GM21723 (cell line): Measurements from ENCODE around the gene STAB2.

Source experiments
- ATAC-seq: cut with Tn5 transposase; IDR thresholded peaks from one replicate; pipeline ENCODE4 v1.9.1; 2021; ENCODE audit warnings: mild to moderate bottlenecking, moderate library complexity; ENCODE audit not compliant: unreplicated experiment

The STAB2 gene

GRCh38 chr12:103778781-103779180 is 191.7 kb downstream of the STAB2 start:
- ATAC-seq: no peak

GRCh38 chr12:103779410-103780092 is 192.5 kb downstream of the STAB2 start:
- ATAC-seq: no peak

GRCh38 chr12:103780093-103780440 is 193.0 kb downstream of the STAB2 start:
- ATAC-seq: no peak

- no peak for ATAC-seq
These were observed 193.9 kb downstream of the STAB2 start for GRCh38 chr12:103780992-103781391.

GRCh38 chr12:103782399-103782798 is 195.3 kb downstream of the STAB2 start:
- no peak for ATAC-seq

- no peak for ATAC-seq
These were observed 196.9 kb downstream of the STAB2 start for GRCh38 chr12:103783744-103784664.

- ATAC-seq: no peak
These were observed 198.4 kb downstream of the STAB2 start for GRCh38 chr12:103785243-103786031.

- no peak for ATAC-seq
These were observed 199.1 kb downstream of the STAB2 start for GRCh38 chr12:103786201-103786600.

GRCh38 chr12:103791350-103791920 is 204.4 kb downstream of the STAB2 start:
- no peak for ATAC-seq

GRCh38 chr12:103793046-103793445 is 206.0 kb downstream of the STAB2 start:
- ATAC-seq: no peak

GRCh38 chr12:103793512-103794045 is 206.5 kb downstream of the STAB2 start:
- no peak for ATAC-seq

GRCh38 chr12:103794309-103795213 is 207.5 kb downstream of the STAB2 start:
- no peak for ATAC-seq

- ATAC-seq: no peak
These were observed 211.5 kb downstream of the STAB2 start for GRCh38 chr12:103798586-103798985.

- ATAC-seq: no peak
These were observed 212.4 kb downstream of the STAB2 start for GRCh38 chr12:103799504-103799856.

GRCh38 chr12:103799857-103800771 is 213.0 kb downstream of the STAB2 start:
- no peak for ATAC-seq

GRCh38 chr12:103801709-103802585 is 214.9 kb downstream of the STAB2 start:
- no peak for ATAC-seq

GRCh38 chr12:103802586-103802886 is 215.5 kb downstream of the STAB2 start:
- no peak for ATAC-seq

GRCh38 chr12:103803847-103804246 is 216.8 kb downstream of the STAB2 start:
- ATAC-seq: no peak
